Mesenchymal stem cell (in vitro differentiated cells and primary cell): Measurements from ENCODE around the gene EGR4.

Experiments used
- DNase-seq: peaks from one replicate; pipeline ENCODE4 v3.0.0-alpha.2; 2013
- H2AFZ ChIP-seq: one replicate; pipeline ENCODE4 v1.6.1; 2013; ENCODE audit warnings: low read depth, mild to moderate bottlenecking, control low read depth, inconsistent platforms, low read length, moderate library complexity
- H2AK5ac ChIP-seq: 2 replicates; pipeline ENCODE4 v1.6.1; 2013; ENCODE audit warnings: low read length, moderate library complexity, mild to moderate bottlenecking, inconsistent platforms; ENCODE audit not compliant: severe bottlenecking
- H2BK120ac ChIP-seq: one replicate; pipeline ENCODE4 v1.6.1; 2013; ENCODE audit warnings: low read depth, mild to moderate bottlenecking, inconsistent platforms, low read length, moderate library complexity
- H2BK12ac ChIP-seq, 2 experiments: one replicate each; pipeline ENCODE4 v1.6.1; 2013; ENCODE audit warnings: inconsistent platforms in 2 of 2, low read length in 2 of 2, mild to moderate bottlenecking in 2 of 2, moderate library complexity in 2 of 2, control low read depth in 1 of 2
- H2BK15ac ChIP-seq: one replicate; pipeline ENCODE4 v1.6.1; 2013; ENCODE audit warnings: mild to moderate bottlenecking, low read depth, inconsistent platforms; ENCODE audit not compliant: poor library complexity, severe bottlenecking
- H2BK5ac ChIP-seq: 2 replicates; pipeline ENCODE4 v1.6.1; 2013; ENCODE audit warnings: low read depth, mild to moderate bottlenecking, low read length, control low read depth, inconsistent platforms; ENCODE audit not compliant: poor library complexity, severe bottlenecking
- H3K14ac ChIP-seq, 2 experiments: one replicate each; pipeline ENCODE4 v1.6.1; 2013; ENCODE audit warnings: inconsistent platforms in 2 of 2, low read length in 2 of 2, control low read depth in 1 of 2, mild to moderate bottlenecking in 1 of 2, moderate library complexity in 1 of 2
- H3K18ac ChIP-seq, 2 experiments: one replicate each; pipeline ENCODE4 v1.6.1; 2013; ENCODE audit warnings: inconsistent platforms in 2 of 2, low read length in 2 of 2, control low read depth in 1 of 2, low read depth in 1 of 2, mild to moderate bottlenecking in 1 of 2
- H3K23ac ChIP-seq, 2 experiments: one replicate each; pipeline ENCODE4 v1.6.1; 2013; ENCODE audit warnings: inconsistent platforms in 2 of 2, low read length in 2 of 2, mild to moderate bottlenecking in 2 of 2, moderate library complexity in 2 of 2, control low read depth in 1 of 2
- H3K27ac ChIP-seq: 2 replicates; pipeline ENCODE4 v1.5.1; 2013; ENCODE audit warnings: mild to moderate bottlenecking, moderate library complexity, low read length, control low read depth, inconsistent platforms; ENCODE audit not compliant: poor library complexity, severe bottlenecking
- H3K27me3 ChIP-seq, 2 experiments: 2 replicates each; pipeline versions ENCODE4 v1.6.1 to v1.7.0; 2013; ENCODE audit warnings: low read length in 2 of 2, mild to moderate bottlenecking in 2 of 2, moderate library complexity in 2 of 2, control low read depth in 1 of 2, inconsistent platforms in 1 of 2; ENCODE audit not compliant: control insufficient read depth in 1 of 2, insufficient read depth in 1 of 2
- H3K36me3 ChIP-seq, 2 experiments: 2 replicates each; pipeline versions ENCODE4 v1.6.1 to v1.7.0; 2013; ENCODE audit warnings: low read length in 2 of 2, control low read depth in 1 of 2, inconsistent platforms in 1 of 2, low read depth in 1 of 2, mild to moderate bottlenecking in 1 of 2; ENCODE audit not compliant: insufficient read depth in 2 of 2, control insufficient read depth in 1 of 2
- H3K4ac ChIP-seq, 2 experiments: one replicate each; pipeline ENCODE4 v1.6.1; 2013; ENCODE audit warnings: inconsistent platforms in 2 of 2, low read length in 2 of 2, mild to moderate bottlenecking in 2 of 2, moderate library complexity in 2 of 2, control low read depth in 1 of 2, low read depth in 1 of 2
- H3K4me1 ChIP-seq: 2 replicates; pipeline ENCODE4 v1.6.1; 2013; ENCODE audit warnings: low read depth, low read length, control low read depth; ENCODE audit not compliant: control insufficient read depth, insufficient read depth
- H3K4me2 ChIP-seq: 2 replicates; pipeline ENCODE4 v1.6.1; 2013; ENCODE audit warnings: low read length, mild to moderate bottlenecking, inconsistent platforms; ENCODE audit not compliant: poor library complexity, severe bottlenecking
- H3K4me3 ChIP-seq, 2 experiments: 2 replicates each; pipeline versions ENCODE4 v1.5.1 to v1.7.0; 2013; ENCODE audit warnings: low read length in 2 of 2, mild to moderate bottlenecking in 2 of 2, control low read depth in 1 of 2, low read depth in 1 of 2; ENCODE audit not compliant: insufficient read depth in 1 of 2
- H3K79me1 ChIP-seq: replicated peaks from 2 replicates; pipeline ENCODE4 v1.6.1; 2013; ENCODE audit warnings: mild to moderate bottlenecking, control low read depth, low read length, inconsistent platforms; ENCODE audit not compliant: poor library complexity, severe bottlenecking
- H3K9ac ChIP-seq: 2 replicates; pipeline ENCODE4 v1.7.0; 2013; ENCODE audit warnings: mild to moderate bottlenecking, low read length, moderate library complexity
- H3K9me3 ChIP-seq: 2 replicates; pipeline ENCODE4 v1.7.0; 2013; ENCODE audit warnings: mild to moderate bottlenecking, low read length; ENCODE audit not compliant: control insufficient read depth
- H4K8ac ChIP-seq: one replicate; pipeline ENCODE4 v1.6.1; 2013; ENCODE audit warnings: inconsistent platforms, mild to moderate bottlenecking, low read length, moderate library complexity
- H4K91ac ChIP-seq: one replicate; pipeline ENCODE4 v1.6.1; 2013; ENCODE audit warnings: mild to moderate bottlenecking, low read length, inconsistent platforms
- WGBS: methylation state at CpG from one replicate; pipeline ENCODE4 v1.1.7; 2013; ENCODE audit warnings: mixed read lengths; 5-methylcytosine and 5-hydroxymethylcytosine counted together

Gene EGR4

GRCh38 chr2:73266061-73266901 is 27.1 kb downstream of the EGR4 start:
- H3K4me3 ChIP-seq, result no peak overlapping the region
- H4K8ac ChIP-seq, result no peak overlapping the region
- no peaks in the 10 kb centered on the region for H3K9me3 ChIP-seq
- no peak overlapping the region for H2AK5ac ChIP-seq
- no peak overlapping the region for H3K9ac ChIP-seq
- no peak overlapping the region for H3K4me2 ChIP-seq
- peaks cover 0 to 17% of the 10 kb centered on the region in 2 experiments for H3K36me3 ChIP-seq
- H3K27me3 ChIP-seq, result peaks cover 43 to 46% of the 10 kb centered on the region in 2 experiments
- 87% methylated on average over 25 of the region's 26 CpGs for WGBS
- H3K27ac ChIP-seq, result no peak overlapping the region
- H3K14ac ChIP-seq, result no peak overlapping the region
- no peak overlapping the region for H2BK12ac ChIP-seq
- H3K4ac ChIP-seq, result no peak overlapping the region
- H2AFZ ChIP-seq, result no peak overlapping the region
- H3K4me1 ChIP-seq, result peaks cover 19% of the 10 kb centered on the region
- DNase-seq, result no peak
- H2BK120ac ChIP-seq, result no peak overlapping the region
- no peak overlapping the region for H3K18ac ChIP-seq
- no peaks in the 10 kb centered on the region for H3K79me1 ChIP-seq
- H2BK15ac ChIP-seq, result no peak overlapping the region
- H2BK5ac ChIP-seq, result no peak overlapping the region
- no peak overlapping the region for H3K23ac ChIP-seq
- no peak overlapping the region for H4K91ac ChIP-seq

DNA sequence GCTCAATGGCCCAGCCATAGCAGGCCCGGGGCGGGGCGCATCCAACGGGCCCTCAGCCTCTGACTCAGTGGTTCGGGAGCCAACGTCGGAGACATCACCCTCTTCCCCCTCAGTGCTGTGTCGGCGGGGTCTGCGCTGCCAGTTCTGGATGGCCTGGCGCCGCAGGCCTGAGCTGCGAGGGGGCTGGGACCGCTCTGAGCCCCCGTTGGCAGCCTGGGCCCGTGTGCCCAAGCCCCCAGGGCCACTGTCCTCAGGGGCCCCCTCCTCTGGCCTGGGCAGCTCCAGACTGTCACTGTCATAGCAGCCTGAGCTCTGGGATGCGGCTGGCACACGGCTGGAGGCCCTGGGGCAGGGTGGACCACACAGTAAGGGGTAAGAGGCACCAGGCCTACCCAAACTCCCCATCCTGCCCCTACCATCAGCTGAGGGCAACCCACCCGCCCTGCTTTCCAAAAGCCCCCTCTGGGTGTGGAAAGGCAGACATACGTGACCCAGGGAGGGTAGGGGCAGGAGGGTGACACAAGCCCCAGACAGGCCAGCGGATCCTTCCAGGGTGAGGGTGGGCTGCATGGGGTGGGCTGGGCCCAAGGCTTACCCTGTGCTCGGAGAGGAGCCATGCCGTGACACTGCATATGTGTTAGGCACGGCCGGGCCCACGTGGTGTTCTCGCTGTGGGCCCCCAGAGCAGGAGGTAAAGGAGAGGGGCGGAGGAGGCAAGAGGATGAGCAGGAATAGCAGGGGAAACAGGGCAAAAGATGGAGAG is 27.9 kb downstream of the EGR4 start:
- no peak overlapping the region for H3K23ac ChIP-seq
- no peak overlapping the region for H3K4me3 ChIP-seq
- H3K9me3 ChIP-seq, result no peaks in the 10 kb centered on the region
- H3K14ac ChIP-seq, result no peak overlapping the region
- H3K79me1 ChIP-seq, result no peaks in the 10 kb centered on the region
- no peak overlapping the region for H3K27ac ChIP-seq
- 88% methylated on average over 27 of the region's 28 CpGs for WGBS
- no peak overlapping the region for H2AK5ac ChIP-seq
- H2BK12ac ChIP-seq, result no peak overlapping the region
- H3K4me1 ChIP-seq, result peaks cover 21% of the 10 kb centered on the region
- no peak overlapping the region for H4K91ac ChIP-seq
- H2BK120ac ChIP-seq, result no peak overlapping the region
- H3K9ac ChIP-seq, result no peak overlapping the region
- peaks cover 36 to 38% of the 10 kb centered on the region in 2 experiments for H3K27me3 ChIP-seq
- no peak overlapping the region for H2BK5ac ChIP-seq
- no peak overlapping the region for H3K18ac ChIP-seq
- no peak overlapping the region for H2BK15ac ChIP-seq
- peaks cover 0 to 19% of the 10 kb centered on the region in 2 experiments for H3K36me3 ChIP-seq
- no peak overlapping the region for H3K4me2 ChIP-seq
- no peak overlapping the region for H2AFZ ChIP-seq
- DNase-seq, result no peak
- no peak overlapping the region for H3K4ac ChIP-seq
- H4K8ac ChIP-seq, result no peak overlapping the region

- WGBS, result 71% methylated on average over 4 of the region's 4 CpGs
- no peak overlapping the region for H3K9ac ChIP-seq
These were observed 28.6 kb downstream of the EGR4 start for GRCh38 chr2:73264783-73265182.

DNA sequence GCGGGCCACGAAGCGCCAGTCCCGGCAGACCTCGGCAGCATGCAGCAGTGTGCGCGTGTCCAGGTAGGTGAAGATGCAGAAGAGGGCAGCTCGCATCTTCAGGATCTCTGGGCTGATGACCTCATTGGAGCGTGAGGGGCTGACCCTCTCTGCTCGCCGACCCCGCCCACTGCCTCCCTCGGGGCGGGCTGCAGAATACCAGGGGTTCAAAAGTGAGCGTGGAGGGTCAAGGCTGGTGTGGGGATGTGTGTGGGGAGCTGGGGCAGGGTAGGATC is 29.1 kb downstream of the EGR4 start:
- H3K36me3 ChIP-seq, result peaks cover 0 to 23% of the 10 kb centered on the region in 2 experiments
- H2BK5ac ChIP-seq, result no peak overlapping the region
- no peak overlapping the region for H2BK15ac ChIP-seq
- no peak for DNase-seq
- no peak overlapping the region for H3K4me2 ChIP-seq
- H4K8ac ChIP-seq, result no peak overlapping the region
- H3K9me3 ChIP-seq, result no peaks in the 10 kb centered on the region
- WGBS, result 93% methylated on average over 15 of the region's 15 CpGs
- no peak overlapping the region for H2BK120ac ChIP-seq
- peaks cover 27 to 29% of the 10 kb centered on the region in 2 experiments for H3K27me3 ChIP-seq
- H3K18ac ChIP-seq, result no peak overlapping the region
- no peak overlapping the region for H2AK5ac ChIP-seq
- no peak overlapping the region for H3K14ac ChIP-seq
- no peak overlapping the region for H2BK12ac ChIP-seq
- no peak overlapping the region for H3K4me3 ChIP-seq
- H3K23ac ChIP-seq, result no peak overlapping the region
- H2AFZ ChIP-seq, result no peak overlapping the region
- H3K27ac ChIP-seq, result no peak overlapping the region
- peaks cover 19% of the 10 kb centered on the region for H3K4me1 ChIP-seq
- H3K4ac ChIP-seq, result no peak overlapping the region
- H4K91ac ChIP-seq, result no peak overlapping the region
- no peak overlapping the region for H3K9ac ChIP-seq
- no peaks in the 10 kb centered on the region for H3K79me1 ChIP-seq

More at GRCh38 chr2:73264783-73265182, 28.6 kb downstream of the EGR4 start:
- Histone ChIP-seq H3K18ac (no peak overlapping the region), H4K91ac (no peak overlapping the region), H2AFZ (no peak overlapping the region), H3K79me1 (no peaks in the 10 kb centered on the region), H3K27me3 (peaks cover 29 to 31% of the 10 kb centered on the region in 2 experiments), H3K36me3 (peaks cover 0 to 20% of the 10 kb centered on the region in 2 experiments), H3K9me3 (no peaks in the 10 kb centered on the region), H4K8ac (no peak overlapping the region), H2BK5ac (no peak overlapping the region), H2AK5ac (no peak overlapping the region), H3K23ac (no peak overlapping the region), H3K4me1 (peaks cover 23% of the 10 kb centered on the region), H3K4me2 (no peak overlapping the region), H2BK12ac (no peak overlapping the region), H2BK120ac (no peak overlapping the region), H2BK15ac (no peak overlapping the region), H3K27ac (no peak overlapping the region), H3K14ac (no peak overlapping the region), H3K4ac (no peak overlapping the region), H3K4me3 (no peak overlapping the region)
- no peak for DNase-seq
